Adipose tissue (tissue), 3 donors: Measurements from ENCODE around the gene CYP26C1. TPM values are rescaled to one million over a fixed set of nuclear protein-coding genes. Genes with fewer than 3 reads are reported as not detected.

Source experiments
- H3K27ac ChIP-seq: one replicate; pipeline ENCODE4 v1.5.1; 2013; ENCODE audit warnings: low read depth, low read length
- WGBS, 3 donors: extraction: QIAGEN DNeasy Blood & Tissue Kit; methylation state at CpG; one replicate each; pipeline ENCODE4 v1.1.7; 2013; 5-methylcytosine and 5-hydroxymethylcytosine counted together
- polyA plus RNA-seq, 3 donors: library from polyadenylated mRNA; stranded (reverse); fragments of 200-250 nt; gene quantifications; one replicate each; pipeline ENCODE4 v1.2.3, GENCODE V29; 2013
- donor health status: healthy with polysubstance abuse.
- donor health status: Bipolar disorder and iron deficiency.
- donor health status: healthy.

CYP26C1 gene
- polyA plus RNA-seq, 3 donors: 0.03 TPM; not detected in 2

GRCh38 chr10:93073539-93074146 is 13.0 kb downstream of the CYP26C1 start, which contains the start of gene CYP26A1:
TSS of gene CYP26A1 (plus strand) at chr10:93073893. CDS start at chr10:93073935, 42 bp downstream.
- WGBS, 3 donors: 0 to 1% (median 1%) methylated on average over 52 of the region's 52 CpGs
- H3K27ac ChIP-seq: no peak within 1 kb of the TSS

DNA sequence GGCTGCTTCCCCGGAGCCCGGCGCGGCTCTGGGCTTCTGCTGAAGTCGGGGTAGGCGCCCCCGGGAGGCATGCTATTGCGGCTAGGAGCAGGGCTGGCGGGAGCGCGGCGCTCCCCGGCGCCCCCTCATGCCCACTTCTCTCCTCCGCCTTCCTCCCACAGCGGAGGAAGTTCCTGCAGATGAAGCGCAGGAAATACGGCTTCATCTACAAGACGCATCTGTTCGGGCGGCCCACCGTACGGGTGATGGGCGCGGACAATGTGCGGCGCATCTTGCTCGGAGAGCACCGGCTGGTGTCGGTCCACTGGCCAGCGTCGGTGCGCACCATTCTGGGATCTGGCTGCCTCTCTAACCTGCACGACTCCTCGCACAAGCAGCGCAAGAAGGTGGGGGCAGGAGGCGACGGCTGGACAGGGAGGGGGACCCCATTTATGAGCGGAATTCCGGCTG is 13.6 kb downstream of the CYP26C1 start:
- H3K27ac ChIP-seq: no peak overlapping the region
- WGBS, 3 donors: 0 to 1% (median 1%) methylated on average over 39 to 40 of the region's 40 CpGs

- no peak overlapping the region for H3K27ac ChIP-seq
- WGBS, 3 donors: 2% methylated on average over 66 to 67 of the region's 67 CpGs
Measured at GRCh38 chr10:93074597-93075368, 14.2 kb downstream of the CYP26C1 start.

- H3K27ac ChIP-seq: no peak overlapping the region
- WGBS, 3 donors: 15 to 25% (median 25%) methylated on average over 25 of the region's 25 CpGs
Measured at GRCh38 chr10:93075369-93076221, 15.0 kb downstream of the CYP26C1 start.

GRCh38 chr10:93076871-93077270 is 16.3 kb downstream of the CYP26C1 start:
- H3K27ac ChIP-seq: no peak overlapping the region
- 44 to 71% (median 69%) methylated on average over 2 of the region's 2 CpGs for WGBS, 3 donors

GRCh38 chr10:93077860-93078337 is 17.3 kb downstream of the CYP26C1 start:
- no peak overlapping the region for H3K27ac ChIP-seq
- WGBS, 3 donors: 69 to 85% (median 80%) methylated on average over 5 of the region's 5 CpGs

DNA sequence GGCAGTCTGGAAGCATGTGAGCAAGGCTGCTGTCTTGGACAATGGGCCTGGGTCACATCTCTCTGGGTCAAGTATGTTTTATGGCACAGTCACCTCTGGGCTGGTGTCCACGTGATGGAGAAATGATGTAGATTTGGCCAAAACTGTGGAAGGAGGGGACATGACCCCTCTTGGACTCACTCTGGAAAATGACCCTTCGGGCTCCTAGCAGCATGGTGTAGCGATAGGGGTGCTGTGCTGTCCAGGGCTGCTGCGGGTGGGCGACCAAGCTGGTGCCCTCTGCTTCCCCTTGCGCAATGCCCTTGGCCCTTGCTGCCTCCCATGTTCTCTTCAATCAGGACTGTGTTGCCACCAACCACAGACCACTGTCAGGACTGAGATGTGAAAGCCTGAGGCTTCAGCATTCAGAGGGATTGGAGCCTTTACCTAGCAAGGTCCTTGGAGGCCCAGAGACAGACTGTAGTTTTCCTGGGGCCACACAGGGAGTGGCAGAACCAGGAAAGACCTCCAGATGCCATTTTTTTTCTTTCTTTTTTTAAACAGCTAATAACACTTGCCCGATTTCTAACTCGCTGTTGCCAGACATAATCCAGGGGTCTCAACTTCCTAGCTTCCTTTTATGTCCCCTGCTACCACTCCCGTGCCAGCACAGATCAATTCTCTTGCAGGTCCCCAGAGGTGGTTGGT is 19.2 kb downstream of the CYP26C1 start:
- WGBS, 3 donors: 38 to 61% (median 57%) methylated on average over 9 of the region's 9 CpGs
- H3K27ac ChIP-seq: no peak overlapping the region

GRCh38 chr10:93080350-93081046 is 19.9 kb downstream of the CYP26C1 start:
- no peak overlapping the region for H3K27ac ChIP-seq
- 52 to 58% (median 57%) methylated on average over 22 of the region's 22 CpGs for WGBS, 3 donors

DNA sequence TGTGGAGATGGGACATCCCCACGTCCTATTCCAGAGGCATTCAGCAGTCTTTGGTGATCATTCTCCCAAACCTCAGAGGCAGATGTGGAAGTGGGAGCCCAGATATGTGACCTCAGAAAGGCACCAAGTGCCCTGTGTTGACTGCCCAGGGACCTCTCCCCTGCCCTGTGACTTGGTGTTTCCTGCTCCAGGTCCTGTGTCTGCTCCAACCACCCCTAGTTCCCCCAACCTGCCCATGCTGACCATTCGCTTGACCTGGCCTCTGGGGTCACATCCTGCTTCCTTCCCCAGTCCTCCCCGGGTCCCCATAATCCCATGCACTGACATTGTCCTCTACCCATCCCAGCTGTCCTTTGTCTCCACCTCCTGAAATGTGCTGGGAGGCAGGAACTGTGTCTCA is 20.7 kb downstream of the CYP26C1 start:
- no peak overlapping the region for H3K27ac ChIP-seq
- 54 to 61% (median 56%) methylated on average over 3 of the region's 3 CpGs for WGBS, 3 donors

GRCh38 chr10:93081834-93082233 is 21.2 kb downstream of the CYP26C1 start:
- WGBS, 3 donors: 44 to 67% (median 59%) methylated on average over 10 of the region's 10 CpGs
- no peak overlapping the region for H3K27ac ChIP-seq

GRCh38 chr10:93083743-93084539 is 23.3 kb downstream of the CYP26C1 start:
- WGBS, 3 donors: 81 to 90% (median 88%) methylated on average over 7 of the region's 7 CpGs

GRCh38 chr10:93085272-93085859 is 24.8 kb downstream of the CYP26C1 start:
- WGBS, 3 donors: 63 to 77% (median 69%) methylated on average over 4 of the region's 4 CpGs
- no peak overlapping the region for H3K27ac ChIP-seq

More at GRCh38 chr10:93083743-93084539, 23.3 kb downstream of the CYP26C1 start:
- no peak overlapping the region for H3K27ac ChIP-seq

DNA sequence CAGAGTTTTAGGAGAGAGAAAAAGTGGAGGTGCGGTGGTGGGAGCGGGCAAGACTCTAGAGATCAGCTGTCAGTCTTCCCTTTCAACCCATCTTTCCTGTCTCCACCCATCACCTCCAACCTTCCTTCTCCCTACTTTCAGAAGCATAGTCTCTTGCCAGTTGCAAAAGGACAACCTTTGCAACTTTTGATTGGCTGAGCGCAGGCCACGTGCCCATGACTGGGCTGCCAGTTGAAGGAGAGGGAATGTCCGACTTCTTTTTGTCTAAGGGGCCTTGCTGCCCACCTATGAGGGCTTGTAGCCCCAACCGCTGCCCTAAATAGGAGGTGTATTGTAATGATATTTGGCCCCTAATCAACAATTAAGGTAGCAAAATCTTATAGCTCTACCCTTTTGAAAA is 25.7 kb downstream of the CYP26C1 start:
- no peak overlapping the region for H3K27ac ChIP-seq
- WGBS, 3 donors: 87 to 97% (median 92%) methylated on average over 6 of the region's 6 CpGs

DNA sequence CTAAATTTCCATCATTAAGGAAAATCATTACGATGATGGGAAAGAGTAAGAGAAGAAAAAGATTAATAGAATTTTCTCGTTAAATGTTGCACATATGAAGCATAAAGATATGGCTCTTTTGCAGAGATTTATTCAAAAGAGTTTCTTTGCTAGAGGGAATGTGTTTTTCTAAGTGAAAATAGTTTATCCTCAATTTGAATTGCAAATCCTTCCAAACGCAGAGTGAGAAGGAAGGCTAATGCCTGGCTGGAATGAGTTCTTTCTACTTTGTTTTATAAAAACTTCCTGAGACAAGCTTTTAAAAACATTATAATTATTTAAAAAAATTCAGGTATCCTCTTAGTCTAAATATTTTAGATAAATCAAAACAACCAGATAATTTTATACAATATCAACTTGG is 27.2 kb downstream of the CYP26C1 start:
- 59 to 76% (median 76%) methylated on average over 3 of the region's 3 CpGs for WGBS, 3 donors

GRCh38 chr10:93088466-93088865 is 27.9 kb downstream of the CYP26C1 start:
- WGBS, 3 donors: 66 to 74% (median 71%) methylated on average over 4 of the region's 4 CpGs
- H3K27ac ChIP-seq: no peak overlapping the region

More for the DNA sequence above, 27.2 kb downstream of the CYP26C1 start:
- H3K27ac ChIP-seq: no peak overlapping the region

DNA sequence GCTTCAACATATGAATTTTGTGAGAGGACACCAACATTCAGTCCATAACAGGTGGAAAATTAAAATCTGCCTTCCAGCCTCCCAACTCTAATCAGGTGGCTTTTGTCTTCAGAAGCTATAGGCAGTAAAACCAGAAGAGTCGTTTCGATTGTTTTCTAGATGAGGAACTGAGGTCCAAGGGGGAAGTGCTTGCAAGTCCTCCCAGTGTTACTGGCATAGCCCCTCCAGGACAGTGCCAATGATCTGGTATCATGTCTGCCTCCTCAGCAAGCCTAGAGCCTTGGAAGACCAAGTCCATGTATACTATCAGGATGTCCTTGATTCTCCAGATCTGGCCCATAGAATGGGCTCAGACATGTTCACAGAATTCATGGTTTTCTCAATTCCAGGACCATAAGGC is 30.0 kb downstream of the CYP26C1 start:
- WGBS, 3 donors: 58 to 90% (median 70%) methylated on average over 2 of the region's 2 CpGs

More for the DNA sequence above, 30.0 kb downstream of the CYP26C1 start:
- no peak overlapping the region for H3K27ac ChIP-seq
